Panc1 (cell line): Measurements from ENCODE around the gene FAM3C. TPM values are rescaled to one million over a fixed set of nuclear protein-coding genes. Genes with fewer than 3 reads are reported as not detected.

Experiments
- ATAC-seq: fragments of 200-7000 bp; cut with Tn5 transposase; 2 replicates; pipeline ENCODE4 v1.9.1; 2020; ENCODE audit warnings: mild to moderate bottlenecking, moderate library complexity
- BruUV-seq: library from RNA; stranded (reverse); fragments of 400-500 nt; replicated peaks from 2 replicates; lab custom pipeline; 2021; lab: Mats Ljungman, UMichigan
- CTCF ChIA-PET: fragments of 300-600 bp; sonication (Branson Sonifier 250); formaldehyde crosslinking; loops from one replicate; lab custom pipeline; 2022; ENCODE audit warnings: antibody characterized with exemption; lab: Charles Lee
- POLR2A ChIA-PET: fragments of 300-600 bp; sonication (Branson Sonifier 250); formaldehyde crosslinking; loops from one replicate; lab custom pipeline; 2022; ENCODE audit warnings: antibody characterized with exemption; lab: Charles Lee
- DNase-seq: peaks from one replicate; pipeline ENCODE4 v3.0.0-alpha.2; 2010; ENCODE audit warnings: low read depth, low spot score
- H3K27ac ChIP-seq: 2 replicates; pipeline ENCODE4 v1.5.1; 2011; ENCODE audit warnings: mild to moderate bottlenecking, low read length, inconsistent platforms
- H3K27me3 ChIP-seq: fragments of 200-500 bp; sonication (Bioruptor generic); 2 replicates; pipeline ENCODE4 v1.6.0; 2014; ENCODE audit warnings: low read length, inconsistent platforms; ENCODE audit not compliant: control insufficient read depth, insufficient read depth
- H3K36me3 ChIP-seq: fragments of 200-500 bp; sonication (Bioruptor generic); 2 replicates; pipeline ENCODE4 v1.5.1; 2014; ENCODE audit warnings: inconsistent platforms, mild to moderate bottlenecking, low read length, moderate library complexity; ENCODE audit not compliant: control insufficient read depth, insufficient read depth
- H3K4me1 ChIP-seq: 2 replicates; pipeline ENCODE4 v1.5.1; 2011; ENCODE audit warnings: inconsistent platforms, mild to moderate bottlenecking, low read length, moderate library complexity; ENCODE audit not compliant: control insufficient read depth, insufficient read depth
- H3K4me3 ChIP-seq, 2 experiments: 2 replicates each; pipeline ENCODE4 v1.5.1; 2011 to 2012; ENCODE audit warnings: low read depth in 2 of 2, low read length in 2 of 2, mild to moderate bottlenecking in 2 of 2, inconsistent platforms in 1 of 2, moderate library complexity in 1 of 2
- H3K9me3 ChIP-seq: fragments of 200-500 bp; sonication (Bioruptor generic); 2 replicates; pipeline ENCODE4 v1.5.1; 2014; ENCODE audit warnings: low read depth, mild to moderate bottlenecking, inconsistent platforms, low read length, moderate library complexity; ENCODE audit not compliant: control insufficient read depth, insufficient read depth
- CTCF ChIP-seq: fragments of 450-650 bp; IDR thresholded peaks from 2 replicates; pipeline ENCODE4 v1.5.1; 2017; ENCODE audit warnings: mild to moderate bottlenecking
- POLR2AphosphoS5 ChIP-seq: IDR thresholded peaks from 2 replicates; pipeline ENCODE4 v1.6.1; 2012; ENCODE audit warnings: mild to moderate bottlenecking, low read depth, low read length, moderate library complexity
- SIN3A ChIP-seq: IDR thresholded peaks from 2 replicates; pipeline ENCODE4 v1.6.1; 2012; ENCODE audit warnings: low read depth, mild to moderate bottlenecking, low read length, moderate library complexity, borderline replicate concordance; ENCODE audit not compliant: insufficient read depth
- TCF7L2 ChIP-seq: IDR thresholded peaks from 2 replicates; pipeline ENCODE4 v1.6.1; 2011; ENCODE audit warnings: mild to moderate bottlenecking, low read depth, low read length, inconsistent platforms
- in situ Hi-C: cut with HindIII; loops from 2 replicates; pipeline ENCODE4 v1.10.0; 2016; ENCODE audit warnings: low sequenced_read_pairs, low pct_unique_long_range_greater_than_20kb
- intact Hi-C: fragments of 100-400 bp; cut with micrococcal nuclease; formaldehyde crosslinking; loops from one replicate; pipeline ENCODE4 v1.10.0; 2022; ENCODE audit not compliant: unreplicated experiment
- total RNA-seq: library from RNA; stranded (reverse); gene quantifications from one replicate; pipeline ENCODE4 v1.2.1, GENCODE V29; 2021; ENCODE audit not compliant: unreplicated experiment
- TF ChIP-seq, protein P1 (sequence below), 2 experiments: IDR thresholded peaks; 2 replicates each; pipeline ENCODE4 v1.6.1; 2011 to 2012; ENCODE audit warnings: low read depth in 2 of 2, control low read depth in 1 of 2, low read length in 1 of 2, mild to moderate bottlenecking in 1 of 2, moderate library complexity in 1 of 2; ENCODE audit not compliant: insufficient read depth in 1 of 2

FAM3C gene
- total RNA-seq, 1 experiment from 2014 or later: 55.4 TPM

- no peaks in the 10 kb centered on the region for H3K4me1 ChIP-seq
- peaks cover 33% of the 10 kb centered on the region for H3K27me3 ChIP-seq
- no peak for DNase-seq
- no peak overlapping the region for H3K4me3 ChIP-seq
- intact Hi-C loops (loop anchor here (5.0 kb wide), 1 partner anchor 210 kb away; no protein-coding TSS in a partner anchor), in situ Hi-C loops (no loop called here)
- H3K27ac ChIP-seq: no peak overlapping the region
- no peaks in the 10 kb centered on the region for H3K36me3 ChIP-seq
- H3K9me3 ChIP-seq: no peaks in the 10 kb centered on the region
- BruUV-seq: no TSS peak
- TF ChIP-seq POLR2AphosphoS5: no peak
- TF ChIP-seq CTCF: peak; percentile 36; the same call in 1 of the 2 replicates
- peak; percentile 89 for ATAC-seq
- ChIA-PET POLR2A (no interaction called here), CTCF (interaction anchor here (0.6 kb wide), 1 partner anchor 401 kb away, joined by 3 read pairs; no protein-coding TSS in a partner anchor)
Measured at GRCh38 chr7:121337398-121337797, 58.7 kb downstream of the FAM3C start.

DNA sequence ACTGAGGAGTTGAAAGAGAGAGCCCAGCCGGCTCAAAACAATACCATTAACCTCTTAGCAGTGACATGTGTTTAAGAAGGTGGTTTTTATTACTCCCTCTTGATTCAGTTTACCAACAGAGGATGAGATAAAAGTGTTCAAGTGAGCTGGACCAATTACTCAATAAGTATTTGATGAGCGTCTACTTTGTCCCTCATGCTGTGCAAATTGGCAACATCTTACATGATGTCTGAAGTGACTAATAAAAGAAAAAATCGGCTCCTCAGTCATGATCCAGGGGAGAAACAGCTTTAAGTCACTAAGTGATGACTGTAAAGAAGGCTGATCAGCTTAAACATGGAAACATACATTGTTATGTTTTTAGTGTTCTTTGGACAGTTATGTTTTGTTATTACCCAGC, 59.5 kb downstream of the FAM3C start:
- Histone ChIP-seq H3K4me3 (no peak overlapping the region), H3K27me3 (peaks cover 40% of the 10 kb centered on the region), H3K9me3 (no peaks in the 10 kb centered on the region), H3K4me1 (no peaks in the 10 kb centered on the region), H3K36me3 (no peaks in the 10 kb centered on the region), H3K27ac (no peak overlapping the region)
- in situ Hi-C loops: no loop called here
- ChIA-PET CTCF (interaction anchor here (0.6 kb wide), 1 partner anchor 255 kb away, joined by 3 read pairs; no protein-coding TSS in a partner anchor), POLR2A (no interaction called here)
- no peak for DNase-seq
- no peak for TF ChIP-seq POLR2AphosphoS5
- no peak for TF ChIP-seq SIN3A
- TF ChIP-seq CTCF: no peak
- TF ChIP-seq TCF7L2: no peak
- TF ChIP-seq, protein P1, sequence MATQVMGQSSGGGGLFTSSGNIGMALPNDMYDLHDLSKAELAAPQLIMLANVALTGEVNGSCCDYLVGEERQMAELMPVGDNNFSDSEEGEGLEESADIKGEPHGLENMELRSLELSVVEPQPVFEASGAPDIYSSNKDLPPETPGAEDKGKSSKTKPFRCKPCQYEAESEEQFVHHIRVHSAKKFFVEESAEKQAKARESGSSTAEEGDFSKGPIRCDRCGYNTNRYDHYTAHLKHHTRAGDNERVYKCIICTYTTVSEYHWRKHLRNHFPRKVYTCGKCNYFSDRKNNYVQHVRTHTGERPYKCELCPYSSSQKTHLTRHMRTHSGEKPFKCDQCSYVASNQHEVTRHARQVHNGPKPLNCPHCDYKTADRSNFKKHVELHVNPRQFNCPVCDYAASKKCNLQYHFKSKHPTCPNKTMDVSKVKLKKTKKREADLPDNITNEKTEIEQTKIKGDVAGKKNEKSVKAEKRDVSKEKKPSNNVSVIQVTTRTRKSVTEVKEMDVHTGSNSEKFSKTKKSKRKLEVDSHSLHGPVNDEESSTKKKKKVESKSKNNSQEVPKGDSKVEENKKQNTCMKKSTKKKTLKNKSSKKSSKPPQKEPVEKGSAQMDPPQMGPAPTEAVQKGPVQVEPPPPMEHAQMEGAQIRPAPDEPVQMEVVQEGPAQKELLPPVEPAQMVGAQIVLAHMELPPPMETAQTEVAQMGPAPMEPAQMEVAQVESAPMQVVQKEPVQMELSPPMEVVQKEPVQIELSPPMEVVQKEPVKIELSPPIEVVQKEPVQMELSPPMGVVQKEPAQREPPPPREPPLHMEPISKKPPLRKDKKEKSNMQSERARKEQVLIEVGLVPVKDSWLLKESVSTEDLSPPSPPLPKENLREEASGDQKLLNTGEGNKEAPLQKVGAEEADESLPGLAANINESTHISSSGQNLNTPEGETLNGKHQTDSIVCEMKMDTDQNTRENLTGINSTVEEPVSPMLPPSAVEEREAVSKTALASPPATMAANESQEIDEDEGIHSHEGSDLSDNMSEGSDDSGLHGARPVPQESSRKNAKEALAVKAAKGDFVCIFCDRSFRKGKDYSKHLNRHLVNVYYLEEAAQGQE (IDR thresholded peaks at IDR 0.05; ENCODE audit: insufficient read depth in 1 of 2, low read depth in 2 of 2, low read length in 1 of 2): no peak
- no peak for ATAC-seq
- no TSS peak for BruUV-seq
- intact Hi-C loops: loop anchor here (5.0 kb wide), 1 partner anchor 209 kb away; no protein-coding TSS in a partner anchor
